ENCODE measurements around the gene IL13.

DNA sequence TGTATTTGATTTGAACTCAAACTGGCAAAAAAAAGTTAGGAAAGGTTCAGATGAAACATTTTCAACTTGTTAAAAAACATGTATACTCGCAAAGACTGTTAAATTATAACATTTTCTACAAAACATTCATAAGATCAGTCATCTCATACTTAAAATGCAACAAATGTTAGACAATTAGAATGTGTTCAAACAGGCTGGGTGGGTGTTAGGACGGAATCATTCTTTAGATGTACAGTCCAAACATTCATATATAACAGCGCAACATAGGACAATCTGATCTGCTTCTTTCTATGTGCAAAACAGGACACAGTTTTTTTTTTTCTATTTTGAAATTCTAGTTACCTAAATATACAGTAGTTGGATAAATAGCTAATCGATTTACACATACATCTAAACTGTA, 38.0 kb downstream of the IL13 start:
- TF ChIP-seq, protein P1, sequence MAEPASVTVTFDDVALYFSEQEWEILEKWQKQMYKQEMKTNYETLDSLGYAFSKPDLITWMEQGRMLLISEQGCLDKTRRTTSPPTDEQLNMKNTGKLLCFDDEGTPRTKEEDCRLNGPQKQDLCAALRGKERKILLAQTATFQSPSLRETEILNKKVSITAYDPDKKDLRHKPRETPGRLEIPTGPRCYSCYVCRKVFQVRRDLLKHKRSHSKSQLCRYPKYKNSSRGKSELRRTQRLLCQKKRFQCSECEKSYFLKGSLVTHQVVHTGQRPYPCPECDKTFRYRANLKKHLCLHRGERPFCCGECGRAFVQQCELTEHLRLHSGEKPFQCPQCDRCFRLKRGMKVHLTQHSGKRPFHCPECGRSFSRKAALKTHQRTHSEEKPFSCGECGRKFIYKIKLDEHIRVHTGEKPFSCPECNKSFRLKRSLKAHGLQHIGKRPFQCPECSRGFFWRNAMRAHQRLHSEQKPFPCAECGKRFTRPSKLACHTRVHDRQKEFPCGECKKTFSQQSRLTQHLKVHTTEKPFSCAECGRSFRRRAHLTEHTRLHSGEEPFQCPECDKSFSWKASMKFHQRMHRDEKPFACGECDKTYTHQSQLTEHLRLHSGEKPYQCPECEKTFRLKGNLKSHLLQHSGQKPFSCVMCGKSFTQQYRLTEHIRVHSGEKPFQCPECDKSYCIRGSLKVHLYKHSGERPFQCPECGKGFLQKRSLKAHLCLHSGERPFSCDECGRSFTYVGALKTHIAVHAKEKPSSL (CRISPR knock-in tag; conservative IDR thresholded peaks at IDR 0.05) = no peak
- TF ChIP-seq SMAD3 (CRISPR knock-in tag; IDR thresholded peaks at IDR 0.05; ENCODE audit: borderline replicate concordance) (no peak), CREB1 (CRISPR knock-in tag; IDR thresholded peaks at IDR 0.05) (no peak), SP1 (CRISPR knock-in tag; conservative IDR thresholded peaks at IDR 0.05) (no peak)
- TF ChIP-seq, protein P2, sequence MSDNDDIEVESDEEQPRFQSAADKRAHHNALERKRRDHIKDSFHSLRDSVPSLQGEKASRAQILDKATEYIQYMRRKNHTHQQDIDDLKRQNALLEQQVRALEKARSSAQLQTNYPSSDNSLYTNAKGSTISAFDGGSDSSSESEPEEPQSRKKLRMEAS (CRISPR knock-in tag; IDR thresholded peaks at IDR 0.05) = no peak
- TF ChIP-seq, protein P3, sequence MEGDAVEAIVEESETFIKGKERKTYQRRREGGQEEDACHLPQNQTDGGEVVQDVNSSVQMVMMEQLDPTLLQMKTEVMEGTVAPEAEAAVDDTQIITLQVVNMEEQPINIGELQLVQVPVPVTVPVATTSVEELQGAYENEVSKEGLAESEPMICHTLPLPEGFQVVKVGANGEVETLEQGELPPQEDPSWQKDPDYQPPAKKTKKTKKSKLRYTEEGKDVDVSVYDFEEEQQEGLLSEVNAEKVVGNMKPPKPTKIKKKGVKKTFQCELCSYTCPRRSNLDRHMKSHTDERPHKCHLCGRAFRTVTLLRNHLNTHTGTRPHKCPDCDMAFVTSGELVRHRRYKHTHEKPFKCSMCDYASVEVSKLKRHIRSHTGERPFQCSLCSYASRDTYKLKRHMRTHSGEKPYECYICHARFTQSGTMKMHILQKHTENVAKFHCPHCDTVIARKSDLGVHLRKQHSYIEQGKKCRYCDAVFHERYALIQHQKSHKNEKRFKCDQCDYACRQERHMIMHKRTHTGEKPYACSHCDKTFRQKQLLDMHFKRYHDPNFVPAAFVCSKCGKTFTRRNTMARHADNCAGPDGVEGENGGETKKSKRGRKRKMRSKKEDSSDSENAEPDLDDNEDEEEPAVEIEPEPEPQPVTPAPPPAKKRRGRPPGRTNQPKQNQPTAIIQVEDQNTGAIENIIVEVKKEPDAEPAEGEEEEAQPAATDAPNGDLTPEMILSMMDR (IDR thresholded peaks at IDR 0.05) = no peak
- TF ChIP-seq, protein P4, sequence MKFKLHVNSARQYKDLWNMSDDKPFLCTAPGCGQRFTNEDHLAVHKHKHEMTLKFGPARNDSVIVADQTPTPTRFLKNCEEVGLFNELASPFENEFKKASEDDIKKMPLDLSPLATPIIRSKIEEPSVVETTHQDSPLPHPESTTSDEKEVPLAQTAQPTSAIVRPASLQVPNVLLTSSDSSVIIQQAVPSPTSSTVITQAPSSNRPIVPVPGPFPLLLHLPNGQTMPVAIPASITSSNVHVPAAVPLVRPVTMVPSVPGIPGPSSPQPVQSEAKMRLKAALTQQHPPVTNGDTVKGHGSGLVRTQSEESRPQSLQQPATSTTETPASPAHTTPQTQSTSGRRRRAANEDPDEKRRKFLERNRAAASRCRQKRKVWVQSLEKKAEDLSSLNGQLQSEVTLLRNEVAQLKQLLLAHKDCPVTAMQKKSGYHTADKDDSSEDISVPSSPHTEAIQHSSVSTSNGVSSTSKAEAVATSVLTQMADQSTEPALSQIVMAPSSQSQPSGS (CRISPR knock-in tag; IDR thresholded peaks at IDR 0.05; ENCODE audit: borderline replicate concordance, low read depth) = no peak

Measured in WTC11 (cell line).